ENCODE data around the gene LRMDA.

The LRMDA gene

DNA sequence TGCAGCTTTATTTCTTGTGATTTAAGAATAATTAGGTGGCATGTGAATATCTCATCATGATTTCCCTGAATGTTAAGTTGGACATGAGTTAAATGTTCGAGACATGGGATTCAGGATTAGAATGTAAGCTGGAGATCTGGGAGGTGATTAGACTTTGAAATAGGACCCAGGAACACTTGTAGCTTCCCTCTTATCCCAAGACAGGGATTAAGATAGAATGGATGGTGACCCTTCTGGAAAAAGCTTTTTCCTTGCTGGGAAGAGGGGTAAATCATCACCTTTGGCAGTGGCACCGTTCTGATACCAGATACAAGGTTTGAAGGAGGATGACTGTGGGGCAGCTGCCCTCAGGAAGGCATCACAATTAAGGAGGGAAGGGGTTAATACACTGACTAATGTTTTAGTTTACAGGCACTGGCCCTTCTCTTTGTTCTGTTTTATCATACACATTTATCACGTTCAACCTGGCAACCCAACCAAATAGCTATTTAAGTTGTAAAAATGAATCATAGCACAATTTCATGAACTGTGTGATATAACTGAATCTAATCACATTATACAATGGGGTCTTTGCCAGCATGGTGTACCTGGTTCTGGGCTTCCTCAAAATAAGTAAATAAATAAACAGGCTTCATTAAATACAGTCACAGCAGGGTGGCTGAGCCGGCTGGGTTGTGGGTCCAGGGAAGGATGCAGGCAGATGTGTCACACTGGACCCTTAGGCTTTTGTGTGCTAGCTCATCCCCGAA lies 212.7 kb downstream of the LRMDA start:
- DNase-seq (ENCODE audit: low read depth) = no peak
- no peak overlapping the region for H3K4me3 ChIP-seq (ENCODE audit: low read depth, low read length)

GRCh38 chr10:75645704-75646103 lies 214.3 kb downstream of the LRMDA start:
- no peak for DNase-seq (ENCODE audit: low read depth)
- H3K4me3 ChIP-seq (ENCODE audit: low read depth, low read length) = no peak overlapping the region

DNA sequence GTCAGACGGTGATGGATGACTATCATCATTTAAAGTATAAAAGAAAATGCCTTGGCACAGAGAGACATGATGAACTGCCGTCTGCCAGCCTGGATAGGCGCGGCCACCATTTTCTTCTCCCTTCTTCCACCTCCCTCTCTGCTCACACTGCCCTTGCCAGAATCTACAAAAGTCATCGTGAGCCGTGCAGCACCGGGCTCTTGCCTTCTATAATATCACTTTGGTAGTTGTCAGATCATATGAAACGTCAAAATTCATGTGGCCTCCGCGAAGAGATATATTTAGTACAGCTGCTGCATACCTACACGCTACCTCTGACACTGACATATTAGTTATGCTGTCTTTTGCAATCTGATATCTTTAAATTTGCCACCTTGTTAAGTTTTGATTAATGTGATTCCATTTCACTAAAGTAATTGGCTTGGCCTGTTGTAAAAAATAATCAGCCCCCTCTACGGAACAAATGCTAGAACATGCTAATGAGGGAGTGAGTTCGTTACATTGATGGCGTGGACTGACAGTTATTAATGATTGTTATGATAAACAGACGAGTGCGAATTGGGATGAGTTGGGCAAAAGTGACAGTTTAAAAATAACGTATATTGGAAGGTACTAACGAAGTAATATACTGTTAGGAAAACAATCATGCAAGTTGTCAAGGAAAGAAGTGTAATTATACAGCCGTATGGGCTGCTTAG lies 214.9 kb downstream of the LRMDA start:
- no peak for DNase-seq (ENCODE audit: low read depth)
- H3K4me3 ChIP-seq (ENCODE audit: low read depth, low read length) = no peak overlapping the region

DNA sequence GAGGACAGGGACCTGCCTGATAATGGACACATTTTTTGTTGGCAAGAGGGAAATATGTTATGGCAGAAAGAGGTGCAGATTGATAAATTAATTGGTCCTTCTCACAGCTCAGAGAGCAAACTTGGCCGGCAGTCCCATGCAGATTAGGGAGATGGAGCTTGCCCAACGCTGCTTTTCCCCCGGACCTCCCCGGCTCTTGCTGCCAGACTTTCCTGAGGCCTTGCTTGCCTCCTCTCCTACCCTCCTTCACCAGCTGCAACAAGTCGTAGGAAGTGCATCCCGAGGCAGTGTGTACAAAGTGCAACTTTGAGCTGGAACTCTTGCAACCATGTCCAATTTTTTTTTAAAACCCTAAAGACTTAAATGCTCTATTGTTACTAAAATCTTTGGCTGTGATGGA lies 215.5 kb downstream of the LRMDA start:
- DNase-seq (ENCODE audit: low read depth) = no peak
- H3K4me3 ChIP-seq (ENCODE audit: low read depth, low read length) = no peak overlapping the region

- H3K4me3 ChIP-seq (ENCODE audit: low read depth, low read length) = no peak overlapping the region
- no peak for DNase-seq (ENCODE audit: low read depth)
Observed at GRCh38 chr10:75647675-75648074, 216.3 kb downstream of the LRMDA start.

DNA sequence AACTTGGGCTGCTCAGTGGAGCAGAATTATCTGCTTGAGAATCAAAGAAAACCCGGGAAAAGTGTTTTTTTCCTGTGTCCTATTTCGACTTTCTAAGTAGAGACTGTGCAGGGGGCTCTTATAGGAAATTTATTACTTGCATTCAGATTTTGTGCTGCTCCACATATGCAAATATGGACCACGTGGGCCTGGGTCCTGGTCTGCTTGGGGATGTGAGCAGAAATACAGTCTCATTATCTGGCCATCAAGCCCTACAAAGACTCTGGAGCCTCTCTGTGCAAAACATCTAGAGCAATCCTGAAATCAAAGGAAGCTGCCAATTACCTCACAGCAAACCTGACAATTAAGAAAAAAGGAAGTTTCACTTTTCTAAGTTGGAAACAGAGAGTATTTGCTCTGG lies 216.9 kb downstream of the LRMDA start:
- H3K4me3 ChIP-seq (ENCODE audit: low read depth, low read length) = no peak overlapping the region
- no peak for DNase-seq (ENCODE audit: low read depth)

- DNase-seq (ENCODE audit: low read depth) = no peak
- no peak overlapping the region for H3K4me3 ChIP-seq (ENCODE audit: low read depth, low read length)
Observed at GRCh38 chr10:75648854-75649253, 217.4 kb downstream of the LRMDA start.

DNA sequence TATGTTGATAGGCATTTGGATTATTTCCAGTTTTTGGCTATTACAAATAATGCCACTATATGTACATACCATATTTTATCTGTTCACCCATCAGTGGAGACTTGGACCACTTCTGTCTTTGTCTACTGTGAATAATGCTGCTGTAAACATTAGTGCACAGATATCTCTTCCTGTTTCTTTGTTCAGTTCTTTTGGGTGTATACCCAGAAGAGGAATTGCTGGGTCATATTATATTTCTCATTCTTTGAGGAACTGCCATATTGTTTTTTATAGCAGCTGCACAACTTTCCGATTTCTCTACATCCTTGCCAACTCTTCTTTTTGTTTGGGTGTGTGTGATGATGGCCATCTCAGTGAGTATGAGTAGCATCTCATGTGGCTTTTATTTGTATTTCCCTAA lies 218.0 kb downstream of the LRMDA start:
- no peak for DNase-seq (ENCODE audit: low read depth)
- H3K4me3 ChIP-seq (ENCODE audit: low read depth, low read length) = no peak overlapping the region

- H3K4me3 ChIP-seq (ENCODE audit: low read depth, low read length) = no peak overlapping the region
- no peak for DNase-seq (ENCODE audit: low read depth)
Observed at GRCh38 chr10:75650648-75651047, 219.2 kb downstream of the LRMDA start.

DNA sequence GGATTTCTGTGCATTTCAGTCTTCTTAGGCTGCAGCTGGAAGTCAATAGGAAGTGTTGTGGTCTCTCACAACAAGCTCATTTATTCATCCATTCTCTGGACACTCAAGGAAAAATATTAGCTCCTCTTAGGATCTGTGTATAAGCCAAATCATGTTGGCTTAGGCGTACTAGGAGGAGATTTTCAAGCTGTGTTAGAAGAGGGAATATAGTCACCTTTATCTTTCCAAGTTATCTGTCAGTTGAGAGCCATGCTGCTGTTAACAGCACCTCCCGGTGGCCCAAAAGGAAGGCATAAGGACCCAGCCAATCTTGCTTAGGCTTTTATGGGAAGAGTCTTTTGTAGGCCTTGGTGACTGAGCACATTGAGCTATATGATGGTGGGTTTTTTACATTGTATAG lies 220.0 kb downstream of the LRMDA start:
- no peak overlapping the region for H3K4me3 ChIP-seq (ENCODE audit: low read depth, low read length)
- DNase-seq (ENCODE audit: low read depth) = no peak

GRCh38 chr10:75652146-75652740 lies 220.8 kb downstream of the LRMDA start:
- no peak overlapping the region for H3K4me3 ChIP-seq (ENCODE audit: low read depth, low read length)
- no peak for DNase-seq (ENCODE audit: low read depth)

DNA sequence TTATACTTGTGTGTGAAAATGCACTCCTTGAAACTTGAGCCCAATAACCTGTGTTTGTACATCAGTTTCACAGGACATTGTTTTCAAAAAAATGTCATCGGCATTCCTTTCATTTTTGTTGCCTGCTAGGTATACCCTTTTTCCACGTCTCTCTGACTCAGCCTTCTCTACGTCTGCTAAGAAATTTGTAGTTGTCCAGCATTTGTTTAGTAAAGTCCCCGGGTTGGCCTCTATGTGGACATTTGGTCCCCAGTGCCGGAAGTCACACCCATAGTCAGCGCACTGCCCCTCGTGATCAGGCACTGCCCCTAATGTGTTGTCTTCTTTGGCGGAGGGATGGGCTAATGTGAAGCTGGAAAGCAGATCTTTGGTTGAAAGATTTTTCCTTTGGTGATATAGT lies 222.3 kb downstream of the LRMDA start:
- no peak overlapping the region for H3K4me3 ChIP-seq (ENCODE audit: low read depth, low read length)
- no peak for DNase-seq (ENCODE audit: low read depth)

DNA sequence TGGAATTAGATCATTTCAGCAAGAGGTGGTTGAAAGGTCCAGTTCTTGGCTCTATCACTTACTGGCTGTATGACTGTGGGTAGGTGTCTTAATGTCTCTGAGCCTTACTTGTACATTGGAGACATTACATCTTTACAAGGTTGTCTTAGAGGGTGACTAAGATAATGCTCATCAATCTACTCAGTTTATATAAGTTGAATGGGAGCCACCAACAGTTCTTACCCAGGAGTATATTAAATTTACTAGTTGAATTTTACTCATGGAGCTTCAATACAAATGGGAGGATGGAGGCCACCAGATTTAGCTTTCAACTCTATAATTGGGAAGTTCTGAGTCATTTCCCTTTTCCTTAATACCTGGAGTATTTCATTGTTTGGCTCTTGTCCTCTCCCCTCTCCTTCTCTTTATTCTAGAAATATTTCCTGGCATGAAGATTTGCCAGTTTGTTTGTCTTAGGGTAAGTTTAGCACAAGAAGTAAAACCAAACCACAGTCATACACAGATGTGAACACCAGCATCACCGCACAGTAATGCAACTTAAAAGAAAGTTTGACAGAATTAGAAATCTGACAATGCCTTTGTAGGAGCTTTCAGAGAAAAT lies 222.8 kb downstream of the LRMDA start:
- no peak overlapping the region for H3K4me3 ChIP-seq (ENCODE audit: low read depth, low read length)
- DNase-seq (ENCODE audit: low read depth) = no peak

- no peak for DNase-seq (ENCODE audit: low read depth)
- no peak overlapping the region for H3K4me3 ChIP-seq (ENCODE audit: low read depth, low read length)
Observed at GRCh38 chr10:75654772-75655171, 223.3 kb downstream of the LRMDA start.

GRCh38 chr10:75655791-75656451 lies 224.5 kb downstream of the LRMDA start:
- no peak for DNase-seq (ENCODE audit: low read depth)
- H3K4me3 ChIP-seq (ENCODE audit: low read depth, low read length) = no peak overlapping the region

- no peak for DNase-seq (ENCODE audit: low read depth)
- H3K4me3 ChIP-seq (ENCODE audit: low read depth, low read length) = no peak overlapping the region
Observed at GRCh38 chr10:75657351-75657750, 225.9 kb downstream of the LRMDA start.

DNA sequence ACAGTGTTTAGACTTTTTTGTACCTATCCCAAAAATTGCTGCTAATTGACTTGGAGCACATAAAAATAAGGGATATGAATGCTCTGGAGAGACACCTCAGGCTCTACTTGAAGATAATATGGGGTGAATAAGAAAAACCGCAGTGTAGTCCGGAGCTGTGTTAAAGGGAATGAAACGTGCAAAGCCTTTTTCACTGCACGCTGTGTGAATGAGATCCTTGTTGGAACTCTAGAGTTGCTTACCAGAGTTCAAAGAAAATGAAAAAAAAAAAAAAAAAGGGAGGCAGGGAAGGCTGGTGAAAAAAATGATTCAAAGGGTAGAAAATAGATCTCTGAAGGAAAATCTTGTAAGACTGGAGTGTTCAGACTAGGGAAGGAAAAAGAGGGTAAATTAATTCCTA lies 226.6 kb downstream of the LRMDA start:
- no peak for DNase-seq (ENCODE audit: low read depth)
- H3K4me3 ChIP-seq (ENCODE audit: low read depth, low read length) = no peak overlapping the region

GRCh38 chr10:75658496-75658895 lies 227.1 kb downstream of the LRMDA start:
- H3K4me3 ChIP-seq (ENCODE audit: low read depth, low read length) = no peak overlapping the region
- no peak for DNase-seq (ENCODE audit: low read depth)

- no peak for DNase-seq (ENCODE audit: low read depth)
- H3K4me3 ChIP-seq (ENCODE audit: low read depth, low read length) = no peak overlapping the region
Observed at GRCh38 chr10:75658915-75659314, 227.5 kb downstream of the LRMDA start.

DNA sequence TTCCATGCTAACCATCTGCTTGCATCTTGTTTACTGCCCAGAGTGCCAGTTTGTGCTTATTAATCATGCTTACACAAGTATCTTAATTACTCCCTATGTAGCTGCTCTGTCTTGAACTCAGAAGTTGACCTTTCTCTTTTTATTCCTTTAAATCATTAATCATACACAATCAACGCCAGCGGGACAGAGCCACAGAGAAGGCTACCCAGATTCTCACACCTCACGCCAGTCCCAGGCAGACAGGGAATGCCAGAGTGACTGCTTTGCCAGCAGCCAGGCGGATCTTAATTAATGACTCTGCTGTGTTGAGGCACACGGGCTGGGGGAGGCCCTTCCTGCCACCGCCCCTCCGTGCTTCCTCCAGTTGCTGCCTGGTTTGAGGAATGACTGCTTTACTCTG lies 229.4 kb downstream of the LRMDA start:
- no peak overlapping the region for H3K4me3 ChIP-seq (ENCODE audit: low read depth, low read length)
- DNase-seq (ENCODE audit: low read depth) = no peak

Measured in skeletal muscle cell (primary cell).